ENCODE results near the gene UBE2R2. TPM values are rescaled to one million over a fixed set of nuclear protein-coding genes. Genes with fewer than 3 reads are reported as not detected.

The UBE2R2 gene
- total RNA-seq, 1 experiment from 2014 or later = 33.8 TPM

GRCh38 chr9:33817327-33818166 lies 587 bp downstream of the UBE2R2 start:
- POLR2A ChIA-PET = interaction anchor here (0.6 to 2.0 kb wide), 8 partner anchors 17 to 793 kb away, joined by 3 to 11 read pairs (median 4); partner anchors contain the start of gene DNAJA1
- H3K27me3 Mint-ChIP-seq (ENCODE audit: insufficient read depth, unreplicated experiment) = no peaks in the 10 kb centered on the region
- no peaks in the 10 kb centered on the region for H3K9me3 Mint-ChIP-seq (ENCODE audit: unreplicated experiment)
- intact Hi-C loops (cut with micrococcal nuclease) = loop anchor here (5.0 to 10.0 kb wide), 2 partner anchors 107 to 255 kb away; no protein-coding TSS in a partner anchor
- H3K36me3 Mint-ChIP-seq (ENCODE audit: insufficient read depth, unreplicated experiment) = no peaks in the 10 kb centered on the region
- peaks cover 27% of the 10 kb centered on the region for H3K4me1 Mint-ChIP-seq (ENCODE audit: insufficient read depth, unreplicated experiment)
- BruUV-seq (replicated peaks) = no TSS peak
- CTCF ChIA-PET = interaction anchor here (1.2 kb wide), 1 partner anchor 39 kb away, joined by 3 read pairs; no protein-coding TSS in a partner anchor
- no peak for TF ChIP-seq CTCF (IDR thresholded peaks at IDR 0.05; ENCODE audit: unreplicated experiment)
- peak; percentile 55 for DNase-seq (ENCODE audit: unreplicated experiment)
- peak overlapping the region; percentile 80 for H3K4me3 Mint-ChIP-seq (ENCODE audit: unreplicated experiment)
- peak overlapping the region; percentile 19 for H3K27ac Mint-ChIP-seq (ENCODE audit: low read depth, unreplicated experiment)

DNA sequence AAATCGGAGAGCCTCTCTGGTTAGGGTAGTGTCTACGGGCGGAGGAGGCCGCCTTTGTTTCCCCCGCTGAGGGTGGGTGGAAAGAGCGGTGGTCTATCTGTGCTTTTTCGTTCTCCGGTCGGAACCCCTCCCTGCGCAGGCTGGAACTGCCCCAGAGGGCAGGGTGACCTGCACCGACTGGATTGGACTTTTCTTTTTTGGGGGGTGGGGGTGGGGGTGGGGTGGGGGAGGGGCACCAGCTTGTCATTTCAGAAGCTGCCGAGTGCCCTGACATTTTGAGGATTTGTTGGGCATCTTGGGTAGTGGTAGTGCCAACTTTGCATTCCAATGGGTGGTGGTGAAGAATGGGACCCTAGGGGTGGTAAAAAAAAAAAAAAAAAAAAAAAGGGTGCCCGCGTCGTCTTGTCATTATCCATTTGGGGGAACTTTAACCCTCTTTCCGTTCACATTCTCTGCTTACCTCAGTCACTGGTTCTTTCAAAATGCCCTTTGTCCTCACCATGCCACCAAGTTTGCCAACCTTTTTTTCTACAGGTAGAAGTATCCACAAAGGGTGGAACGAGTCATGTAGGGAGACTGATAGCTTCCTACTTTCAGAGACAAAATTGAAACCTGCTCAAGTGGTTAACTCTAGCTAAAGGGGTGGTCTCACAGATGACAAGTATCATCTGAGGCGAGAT lies 1.3 kb downstream of the UBE2R2 start:
- TF ChIP-seq CTCF (IDR thresholded peaks at IDR 0.05; ENCODE audit: unreplicated experiment) = no peak
- no peaks in the 10 kb centered on the region for H3K9me3 Mint-ChIP-seq (ENCODE audit: unreplicated experiment)
- CTCF ChIA-PET = interaction anchor here (0.6 to 1.2 kb wide), 2 partner anchors 39 to 560 kb away, joined by 3 to 4 read pairs; no protein-coding TSS in a partner anchor
- no peaks in the 10 kb centered on the region for H3K36me3 Mint-ChIP-seq (ENCODE audit: insufficient read depth, unreplicated experiment)
- POLR2A ChIA-PET = interaction anchor here (0.6 to 2.0 kb wide), 13 partner anchors 16 to 1211 kb away, joined by 3 to 11 read pairs (median 3); partner anchors contain the start of gene DNAJA1
- intact Hi-C loops (cut with micrococcal nuclease) = loop anchor here (5.0 to 10.0 kb wide), 2 partner anchors 106 to 254 kb away; no protein-coding TSS in a partner anchor
- H3K4me1 Mint-ChIP-seq (ENCODE audit: insufficient read depth, unreplicated experiment) = peaks cover 27% of the 10 kb centered on the region
- H3K27ac Mint-ChIP-seq (ENCODE audit: low read depth, unreplicated experiment) = peak overlapping the region; percentile 49
- no peak for DNase-seq (ENCODE audit: unreplicated experiment)
- H3K4me3 Mint-ChIP-seq (ENCODE audit: unreplicated experiment) = peak overlapping the region; percentile 80
- BruUV-seq (replicated peaks) = no TSS peak
- no peaks in the 10 kb centered on the region for H3K27me3 Mint-ChIP-seq (ENCODE audit: insufficient read depth, unreplicated experiment)

GRCh38 chr9:33818847-33819500 lies 2.0 kb downstream of the UBE2R2 start:
- no peaks in the 10 kb centered on the region for H3K9me3 Mint-ChIP-seq (ENCODE audit: unreplicated experiment)
- H3K36me3 Mint-ChIP-seq (ENCODE audit: insufficient read depth, unreplicated experiment) = no peaks in the 10 kb centered on the region
- no peak for TF ChIP-seq CTCF (IDR thresholded peaks at IDR 0.05; ENCODE audit: unreplicated experiment)
- intact Hi-C loops (cut with micrococcal nuclease) = loop anchor here (5.0 to 10.0 kb wide), 2 partner anchors 106 to 253 kb away; no protein-coding TSS in a partner anchor
- CTCF ChIA-PET = interaction anchor here (0.6 kb wide), 1 partner anchor 561 kb away, joined by 4 read pairs; no protein-coding TSS in a partner anchor
- DNase-seq (ENCODE audit: unreplicated experiment) = no peak
- POLR2A ChIA-PET = interaction anchor here (0.6 to 2.3 kb wide), 10 partner anchors 15 to 1212 kb away, joined by 3 to 12 read pairs (median 4); no protein-coding TSS in a partner anchor
- BruUV-seq (replicated peaks) = TSS peak; percentile 33
- H3K4me1 Mint-ChIP-seq (ENCODE audit: insufficient read depth, unreplicated experiment) = peaks cover 24% of the 10 kb centered on the region
- H3K27me3 Mint-ChIP-seq (ENCODE audit: insufficient read depth, unreplicated experiment) = no peaks in the 10 kb centered on the region
- peak overlapping the region; percentile 49 for H3K27ac Mint-ChIP-seq (ENCODE audit: low read depth, unreplicated experiment)
- H3K4me3 Mint-ChIP-seq (ENCODE audit: unreplicated experiment) = peak overlapping the region; percentile 80

Data from MCF 10A (cell line).